ENCODE data around the gene NIBAN1. TPM values are rescaled to one million over a fixed set of nuclear protein-coding genes. Genes with fewer than 3 reads are reported as not detected.
A peak's percentile ranks its signal among the peaks of the same experiment; 100 is the strongest.

Gene NIBAN1
- total and polyA plus RNA-seq, 2 of the 8 experiments (the other 6 are each of a cell fraction or from before 2014, with no cell fraction given) = 5.7 to 15.2 TPM

DNA sequence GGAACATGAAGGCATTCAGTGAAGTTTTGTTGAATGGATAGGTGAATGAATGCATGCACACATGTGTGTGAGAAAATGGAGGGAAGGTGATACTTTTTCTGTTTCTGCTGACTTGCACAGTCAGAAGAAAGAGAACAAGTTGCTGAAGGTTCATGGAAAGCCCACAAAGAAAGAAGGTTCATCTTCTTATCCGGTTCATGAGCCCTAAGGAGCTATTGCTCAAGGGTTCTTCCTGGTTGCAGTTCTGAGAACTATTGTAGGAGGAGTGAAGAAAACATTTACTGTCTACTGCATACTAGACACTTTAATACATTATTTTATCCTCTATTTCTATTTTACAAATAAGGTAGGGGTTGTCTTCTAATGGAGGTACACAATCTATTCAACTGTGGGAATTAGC is 13.4 kb upstream of the NIBAN1 start:
- Histone ChIP-seq H3K4me1 (replicated peaks in 1 of 4; ENCODE audit: control insufficient read depth in 3 of 4, insufficient read depth in 4 of 4, low read length in 3 of 4) (no peaks in the 10 kb centered on the region), H3K4me2 (ENCODE audit: insufficient read depth in 1 of 2, low read depth in 2 of 2, low read length in 2 of 2) (no peak overlapping the region), H3K18ac (ENCODE audit: extremely low read depth, low read length) (no peak overlapping the region), H3K9ac (replicated peaks in 1 of 4; ENCODE audit: extremely low read depth in 1 of 4, low read depth in 3 of 4, low read length in 3 of 4) (no peak overlapping the region), H3K27me3 (replicated peaks in 1 of 4; ENCODE audit: control insufficient read depth in 3 of 4, extremely low read depth in 1 of 4, insufficient read depth in 3 of 4, low read length in 3 of 4) (no peaks in the 10 kb centered on the region), H3K27ac (ENCODE audit: low read depth, low read length) (no peak overlapping the region), H3K4me3 (ENCODE audit: extremely low read depth in 1 of 4, insufficient read depth in 2 of 4, low read depth in 3 of 4, low read length in 4 of 4) (no peak overlapping the region), H3K36me3 (ENCODE audit: control insufficient read depth in 2 of 4, insufficient read depth in 4 of 4, low read length in 3 of 4) (no peaks in the 10 kb centered on the region), H3K4ac (replicated peaks; ENCODE audit: insufficient read length, low read depth, low read length) (no peak overlapping the region), H4K8ac (ENCODE audit: extremely low read depth, insufficient read depth, low read length) (no peak overlapping the region), H3K23ac (ENCODE audit: insufficient read length) (no peak overlapping the region), H3K79me2 (ENCODE audit: control insufficient read depth in 1 of 2, insufficient read depth in 2 of 2, low read length in 2 of 2) (no peaks in the 10 kb centered on the region), H2BK5ac (ENCODE audit: low read depth, low read length) (no peak overlapping the region), H2AK5ac (ENCODE audit: low read depth, low read length) (no peak overlapping the region), H3K56ac (replicated peaks; ENCODE audit: insufficient read length, low read depth, low read length) (no peak overlapping the region), H3K23me2 (ENCODE audit: low read depth, low read length) (no peaks in the 10 kb centered on the region), H4K5ac (ENCODE audit: insufficient read length, low read depth, low read length) (no peak overlapping the region), H3K79me1 (ENCODE audit: low read depth, low read length) (no peaks in the 10 kb centered on the region), H2BK12ac (ENCODE audit: low read depth, low read length) (no peak overlapping the region), H2BK15ac (ENCODE audit: low read length) (0 out of 2 replicates have a peak overlapping the region, but pooled peaks have one; percentile 40), H2BK20ac (ENCODE audit: low read length) (no peak overlapping the region), H3K14ac (ENCODE audit: insufficient read length) (no peak overlapping the region), H4K20me1 (replicated peaks in 1 of 2; ENCODE audit: control insufficient read depth in 1 of 2, insufficient read depth in 2 of 2, low read length in 2 of 2) (peaks cover 0 to 2% of the 10 kb centered on the region in 2 experiments), H2AFZ (ENCODE audit: low read length) (no peak overlapping the region), H3K9me3 (ENCODE audit: insufficient read depth in 2 of 2, low read depth in 1 of 2, low read length in 1 of 2) (no peaks in the 10 kb centered on the region), H4K91ac (replicated peaks; ENCODE audit: insufficient read length, low read length) (no peak overlapping the region), H2BK120ac (replicated peaks; ENCODE audit: low read depth, low read length) (no peak overlapping the region)
- no peak for DNase-seq (ENCODE audit: low read depth in 1 of 2, low spot score in 2 of 2)
- ChIA-PET POLR2A (ENCODE audit: partially characterized antibody) (no interaction called here), CTCF (ENCODE audit: partially characterized antibody) (interaction anchor here (2.6 to 6.9 kb wide), 2 partner anchors 181 to 182 kb away, joined by 12 to 99 read pairs; no protein-coding TSS in a partner anchor)
- WGBS, 2 experiments (ENCODE audit: extremely low coverage in 1 of 2, insufficient coverage in 1 of 2, insufficient read length in 1 of 2, insufficient replicate concordance in 2 of 2, low coverage in 1 of 2, low lambda C conversion rate in 2 of 2, missing lambda C conversion rate in 1 of 2) = 94% methylated on average over 1 of the region's 1 CpG; no CpG with 5 or more reads in 1 of the 2 experiments
- TF ChIP-seq BACH1 (IDR thresholded peaks at IDR 0.05; ENCODE audit: low read length) (no peak), SIRT6 (IDR thresholded peaks at IDR 0.05; ENCODE audit: low read length) (no peak)
- FAIRE-seq = no peak
